Rectal smooth muscle tissue (tissue), 1 donor: ENCODE results near the gene ASCL1.

Experiments
- H3K27ac ChIP-seq: one replicate; pipeline ENCODE4 v1.7.0; 2013; ENCODE audit warnings: low read depth, low read length, inconsistent platforms
- H3K27me3 ChIP-seq: one replicate; pipeline ENCODE4 v1.7.0; 2013; ENCODE audit warnings: low read length; ENCODE audit not compliant: control insufficient read depth, insufficient read depth
- H3K36me3 ChIP-seq: one replicate; pipeline ENCODE4 v1.7.0; 2013; ENCODE audit warnings: low read length; ENCODE audit not compliant: control insufficient read depth, insufficient read depth
- H3K4me1 ChIP-seq: one replicate; pipeline ENCODE4 v1.7.0; 2013; ENCODE audit warnings: low read length; ENCODE audit not compliant: control insufficient read depth, insufficient read depth
- H3K4me3 ChIP-seq: one replicate; pipeline ENCODE4 v1.7.0; 2013; ENCODE audit warnings: low read length
- H3K9ac ChIP-seq: one replicate; pipeline ENCODE4 v1.7.0; 2013; ENCODE audit warnings: low read length

Gene ASCL1

DNA sequence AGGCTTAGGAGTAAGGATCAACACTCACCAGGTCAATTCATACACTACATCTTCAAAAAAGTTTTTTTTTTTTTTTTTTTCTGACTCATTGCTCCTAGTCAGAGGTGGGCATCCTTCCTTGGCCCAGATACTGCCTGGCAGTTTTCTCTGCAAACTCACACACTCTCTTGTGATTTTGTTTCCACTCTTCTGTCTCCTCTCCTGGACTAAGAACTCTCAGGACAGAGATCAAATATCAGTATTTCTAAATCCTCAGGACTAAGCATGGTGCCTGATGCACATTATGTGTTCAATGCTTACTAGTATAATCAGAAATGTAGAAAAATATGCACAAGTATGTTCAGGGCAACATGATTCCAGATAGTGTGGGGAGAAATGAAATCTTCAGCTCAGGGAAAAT lies 30.3 kb upstream of the ASCL1 start:
- Histone ChIP-seq H3K9ac (no peak overlapping the region), H3K4me1 (no peaks in the 10 kb centered on the region), H3K4me3 (no peak overlapping the region), H3K27me3 (no peaks in the 10 kb centered on the region), H3K36me3 (no peaks in the 10 kb centered on the region), H3K27ac (no peak overlapping the region)

DNA sequence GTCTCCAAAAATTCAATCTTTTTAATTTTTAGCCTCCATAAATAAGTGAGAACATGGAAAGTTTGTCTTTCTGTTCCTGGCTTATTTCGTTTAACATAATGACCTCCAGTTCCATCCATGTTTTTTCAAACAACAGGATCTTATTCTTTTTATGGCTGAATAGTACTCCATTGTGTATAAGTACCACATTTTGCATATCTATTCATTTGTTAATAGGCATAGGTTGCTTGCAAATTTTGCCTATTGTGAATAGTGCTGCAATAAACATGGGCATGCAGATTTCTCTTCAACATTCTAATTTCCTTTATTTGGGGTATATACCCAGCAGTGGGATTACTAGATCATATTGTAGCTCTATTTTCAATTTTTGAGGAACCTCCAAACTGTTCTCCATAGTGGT lies 24.3 kb upstream of the ASCL1 start:
- H3K27ac ChIP-seq = no peak overlapping the region
- no peaks in the 10 kb centered on the region for H3K36me3 ChIP-seq
- H3K27me3 ChIP-seq = no peaks in the 10 kb centered on the region
- no peak overlapping the region for H3K9ac ChIP-seq
- no peak overlapping the region for H3K4me3 ChIP-seq
- H3K4me1 ChIP-seq = no peaks in the 10 kb centered on the region

- no peak overlapping the region for H3K27ac ChIP-seq
- no peaks in the 10 kb centered on the region for H3K4me1 ChIP-seq
Observed at GRCh38 chr12:102939059-102939458, 18.4 kb upstream of the ASCL1 start.

GRCh38 chr12:102939670-102940222 lies 17.7 kb upstream of the ASCL1 start:
- no peaks in the 10 kb centered on the region for H3K36me3 ChIP-seq
- H3K4me3 ChIP-seq = no peak overlapping the region
- no peak overlapping the region for H3K9ac ChIP-seq
- H3K4me1 ChIP-seq = no peaks in the 10 kb centered on the region
- no peaks in the 10 kb centered on the region for H3K27me3 ChIP-seq
- no peak overlapping the region for H3K27ac ChIP-seq

More at GRCh38 chr12:102939059-102939458, 18.4 kb upstream of the ASCL1 start:
- Histone ChIP-seq H3K4me3 (no peak overlapping the region), H3K9ac (no peak overlapping the region), H3K36me3 (no peaks in the 10 kb centered on the region), H3K27me3 (no peaks in the 10 kb centered on the region)

DNA sequence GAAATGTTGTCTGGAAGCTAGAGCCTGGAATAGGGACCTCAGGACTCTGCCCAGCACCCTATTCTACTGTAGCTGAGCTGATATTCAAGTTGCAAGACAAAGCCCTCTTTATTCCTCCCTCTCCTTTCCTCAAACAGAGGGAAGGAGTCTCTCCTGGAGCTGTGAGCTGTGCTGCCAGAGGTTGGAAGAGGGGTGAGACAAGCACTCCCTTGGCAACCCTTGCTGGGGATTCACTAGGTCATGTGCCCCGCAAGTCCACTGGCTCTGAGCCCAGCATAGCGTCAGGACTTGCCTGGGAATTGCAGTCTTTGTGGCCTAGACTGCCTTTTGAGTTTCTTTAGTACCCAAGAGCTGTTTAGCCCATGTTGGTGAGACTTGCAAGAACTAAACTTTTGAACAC lies 11.4 kb upstream of the ASCL1 start:
- Histone ChIP-seq H3K27me3 (peaks cover 2% of the 10 kb centered on the region), H3K9ac (no peak overlapping the region), H3K36me3 (no peaks in the 10 kb centered on the region), H3K4me1 (no peaks in the 10 kb centered on the region), H3K27ac (no peak overlapping the region), H3K4me3 (no peak overlapping the region)

DNA sequence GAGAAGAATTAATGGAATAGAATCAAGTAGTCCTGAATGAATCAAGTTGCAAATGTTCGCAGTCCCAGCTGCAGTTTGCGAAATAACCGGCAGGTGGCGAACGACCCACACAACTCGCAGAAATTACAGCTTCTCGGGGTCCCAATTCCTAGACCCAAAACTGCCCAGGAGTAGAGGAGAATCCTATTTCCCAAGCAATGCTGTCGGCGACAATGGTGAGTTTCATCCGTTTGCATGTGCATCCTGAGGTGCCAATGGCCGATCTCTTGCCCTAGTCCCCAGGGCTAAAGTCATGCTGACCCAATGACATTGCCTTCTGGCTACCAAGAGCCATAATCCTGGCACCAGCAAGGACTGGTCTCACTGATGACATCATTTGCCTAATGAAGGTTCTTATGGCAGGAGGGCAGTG lies 8.5 kb upstream of the ASCL1 start:
- no peak overlapping the region for H3K9ac ChIP-seq
- no peaks in the 10 kb centered on the region for H3K36me3 ChIP-seq
- H3K4me1 ChIP-seq = no peaks in the 10 kb centered on the region
- H3K4me3 ChIP-seq = no peak overlapping the region
- H3K27ac ChIP-seq = no peak overlapping the region
- peaks cover 11% of the 10 kb centered on the region for H3K27me3 ChIP-seq

DNA sequence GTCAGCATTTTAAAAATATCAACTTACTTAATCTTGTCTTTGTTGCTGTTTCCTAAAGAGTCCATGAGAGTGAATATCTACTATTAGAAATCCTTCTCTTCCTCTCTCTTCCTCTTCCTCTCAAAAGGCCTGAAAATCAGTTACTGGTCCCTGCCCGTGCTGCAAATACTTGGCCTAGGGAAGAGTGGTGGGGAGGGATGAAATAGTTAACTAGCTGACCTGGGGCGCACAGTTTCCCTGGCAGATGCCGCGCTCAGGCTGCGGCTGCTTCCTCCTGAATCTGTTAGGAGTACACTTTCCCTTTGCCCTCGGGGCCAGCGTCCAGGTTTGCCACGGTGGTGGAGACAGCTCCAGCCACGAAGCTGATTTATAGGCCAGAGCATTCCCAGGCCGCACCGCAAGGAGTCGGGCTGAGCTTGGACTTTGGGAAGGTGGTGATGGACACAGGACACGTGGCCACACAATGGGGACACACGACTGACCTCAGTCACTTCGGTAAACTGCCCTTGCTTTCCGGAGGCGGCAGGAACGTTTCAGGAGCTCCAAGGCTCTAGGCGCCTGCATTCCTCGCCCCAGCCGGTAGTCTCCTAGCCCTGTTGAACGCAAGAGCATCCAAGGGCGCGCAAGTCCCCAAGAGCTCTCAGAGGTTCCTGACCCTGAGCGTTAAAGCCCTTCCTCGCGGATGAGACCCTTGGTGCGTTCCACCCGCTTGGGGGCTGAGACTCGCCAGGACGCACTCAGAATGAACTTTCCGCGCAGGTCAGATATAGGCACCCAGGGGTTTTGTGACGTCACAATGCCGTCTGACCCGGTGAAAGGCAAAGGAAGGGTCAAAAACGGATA lies 7.1 kb upstream of the ASCL1 start:
- Histone ChIP-seq H3K9ac (no peak overlapping the region), H3K27ac (no peak overlapping the region), H3K4me3 (no peak overlapping the region), H3K36me3 (no peaks in the 10 kb centered on the region), H3K27me3 (peaks cover 14% of the 10 kb centered on the region), H3K4me1 (no peaks in the 10 kb centered on the region)

- Histone ChIP-seq H3K36me3 (no peaks in the 10 kb centered on the region), H3K4me3 (no peak overlapping the region), H3K27ac (no peak overlapping the region), H3K9ac (no peak overlapping the region), H3K27me3 (peaks cover 17% of the 10 kb centered on the region), H3K4me1 (no peaks in the 10 kb centered on the region)
Observed at GRCh38 chr12:102950950-102951619, 6.4 kb upstream of the ASCL1 start.

DNA sequence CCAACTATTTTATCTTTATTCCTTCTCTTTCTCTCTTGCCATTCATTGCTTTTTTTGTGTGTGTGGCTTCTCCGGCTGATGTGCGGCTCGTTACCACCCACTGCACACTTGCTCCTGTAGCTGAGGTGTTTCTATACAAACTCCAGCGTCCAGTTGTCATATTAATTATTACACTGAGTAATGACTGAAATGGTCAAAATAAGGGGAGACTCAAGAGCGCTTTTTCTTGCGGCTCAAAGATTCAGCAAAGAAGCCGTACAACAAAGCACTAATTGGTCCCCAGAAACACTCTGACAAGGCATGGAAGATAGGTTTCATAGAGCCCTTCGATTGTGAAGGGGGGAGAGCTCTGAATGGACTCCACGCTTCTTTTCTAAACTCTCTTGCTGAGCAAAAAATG lies 5.6 kb upstream of the ASCL1 start:
- peaks cover 19% of the 10 kb centered on the region for H3K27me3 ChIP-seq
- H3K36me3 ChIP-seq = no peaks in the 10 kb centered on the region

DNA sequence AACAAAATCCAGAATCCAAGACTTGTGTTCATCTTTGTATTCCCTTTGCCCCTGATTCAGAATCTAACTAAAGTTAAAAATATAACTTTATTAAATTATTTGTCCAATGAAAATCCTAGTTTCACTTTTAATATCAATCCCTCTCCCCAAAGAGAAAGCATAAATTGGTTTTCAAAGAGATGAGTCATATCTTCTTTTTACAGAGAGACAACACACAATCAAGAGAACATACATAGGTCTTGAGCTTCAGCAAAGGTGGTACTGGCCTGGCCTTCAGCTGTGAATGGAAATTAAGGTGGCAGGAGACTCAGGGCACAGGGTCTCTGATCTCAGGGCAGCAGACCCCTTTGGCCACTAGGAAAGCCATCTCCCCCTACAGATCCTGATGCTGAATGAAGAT lies 4.3 kb upstream of the ASCL1 start:
- H3K9ac ChIP-seq = no peak overlapping the region
- H3K27ac ChIP-seq = no peak overlapping the region
- peaks cover 21% of the 10 kb centered on the region for H3K27me3 ChIP-seq
- H3K36me3 ChIP-seq = no peaks in the 10 kb centered on the region
- H3K4me1 ChIP-seq = no peaks in the 10 kb centered on the region
- no peak overlapping the region for H3K4me3 ChIP-seq

More for the DNA sequence above, 5.6 kb upstream of the ASCL1 start:
- Histone ChIP-seq H3K4me1 (no peaks in the 10 kb centered on the region), H3K27ac (no peak overlapping the region), H3K4me3 (no peak overlapping the region), H3K9ac (no peak overlapping the region)

GRCh38 chr12:102954134-102954533 lies 3.3 kb upstream of the ASCL1 start:
- no peak overlapping the region for H3K4me3 ChIP-seq
- H3K27ac ChIP-seq = no peak overlapping the region
- no peaks in the 10 kb centered on the region for H3K36me3 ChIP-seq
- peaks cover 2% of the 10 kb centered on the region for H3K4me1 ChIP-seq
- H3K27me3 ChIP-seq = peaks cover 30% of the 10 kb centered on the region
- H3K9ac ChIP-seq = no peak overlapping the region

GRCh38 chr12:102955926-102956737 lies 1.3 kb upstream of the ASCL1 start:
- peaks cover 2% of the 10 kb centered on the region for H3K4me1 ChIP-seq
- peaks cover 31% of the 10 kb centered on the region for H3K27me3 ChIP-seq
- no peak overlapping the region for H3K9ac ChIP-seq
- no peak overlapping the region for H3K4me3 ChIP-seq
- no peak overlapping the region for H3K27ac ChIP-seq
- no peaks in the 10 kb centered on the region for H3K36me3 ChIP-seq
